Measurements from ENCODE around the gene DISP3.

DNA sequence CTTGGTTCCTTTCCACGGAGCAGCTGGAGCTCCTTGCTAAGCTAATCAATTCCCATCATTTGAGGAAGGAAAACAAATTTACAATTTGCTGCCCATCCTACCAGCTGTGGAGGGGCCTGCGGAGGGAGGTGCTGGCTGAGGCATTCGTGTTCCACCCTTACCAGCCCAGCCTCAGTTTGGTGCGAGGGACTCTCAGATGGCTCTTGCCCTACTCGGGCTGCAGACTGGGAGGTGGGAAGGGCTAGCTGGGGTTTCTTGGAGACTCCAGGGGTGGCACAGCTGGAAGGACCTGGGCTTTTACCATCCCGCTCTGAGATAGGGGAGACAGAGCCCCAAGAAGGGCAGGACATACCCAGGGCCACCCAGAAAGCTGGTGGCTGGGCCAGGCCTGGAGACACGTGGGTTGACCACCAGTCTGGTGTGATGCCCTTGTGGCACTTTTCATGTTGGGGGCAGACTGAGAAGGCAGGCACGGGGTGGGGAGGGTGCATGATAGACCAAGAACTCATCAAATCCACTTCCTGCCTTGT lies 17.7 kb downstream of the DISP3 start:
- TF ChIP-seq CTCF (IDR thresholded peaks at IDR 0.05; ENCODE audit: low read length) (no peak), EZH2 (IDR thresholded peaks at IDR 0.05; ENCODE audit: borderline replicate concordance, low read length) (no peak)

Measured in OCI-LY1 (cell line).